B cell (primary cell): ENCODE measurements around the gene WIPF1. TPM values are rescaled to one million over a fixed set of nuclear protein-coding genes. Genes with fewer than 3 reads are reported as not detected.

Experiments used
- ATAC-seq: fragments of 200-7000 bp; cut with Tn5 transposase; one replicate; pipeline ENCODE4 v1.10.0; 2021; ENCODE audit warnings: low read depth, mild to moderate bottlenecking, moderate number of reproducible peaks, moderate library complexity
- CTCF ChIA-PET: fragments of 350-600 bp; sonication (Branson Sonifier 250); formaldehyde crosslinking; loops from one replicate; lab custom pipeline; 2021; ENCODE audit warnings: antibody characterized with exemption, inconsistent platforms; lab: Charles Lee
- POLR2A ChIA-PET: fragments of 350-600 bp; sonication (Branson Sonifier 250); formaldehyde crosslinking; loops from one replicate; lab custom pipeline; 2021; ENCODE audit warnings: antibody characterized with exemption; lab: Charles Lee
- DNase-seq: peaks from one replicate; pipeline ENCODE4 v3.0.0; 2013
- H2AFZ ChIP-seq: 2 replicates; pipeline ENCODE4 v1.6.1; 2012; ENCODE audit warnings: mild to moderate bottlenecking, low read depth, low read length; ENCODE audit not compliant: insufficient read depth, poor library complexity, severe bottlenecking
- H3K27ac ChIP-seq, 2 donors: 1 replicate in 1 of 2; 2 replicates in 1 of 2; pipeline ENCODE4 v1.5.1; 2012 to 2013; ENCODE audit warnings: low read length in 2 of 2, mild to moderate bottlenecking in 2 of 2, moderate library complexity in 1 of 2
- H3K27me3 ChIP-seq, 4 experiments: fragments of 200-600 bp in 1 of 4; sonication (generic) in 1 of 4; replicated peaks in 1 of 4; 1 replicate in 2 of 4; 2 replicates in 2 of 4; pipeline versions ENCODE4 v1.6.1 to v1.7.0; 2013 to 2016; ENCODE audit warnings: low read length in 3 of 4, mild to moderate bottlenecking in 2 of 4, mixed read lengths in 1 of 4, moderate library complexity in 1 of 4; ENCODE audit not compliant: insufficient read depth in 4 of 4, control insufficient read depth in 3 of 4; ENCODE audit errors: control extremely low read depth in 1 of 4
- H3K36me3 ChIP-seq, 2 experiments: replicated peaks in 1 of 2; 1 replicate in 1 of 2; 2 replicates in 1 of 2; pipeline versions ENCODE4 v1.6.1 to v1.7.1; 2013; ENCODE audit warnings: low read length in 1 of 2; ENCODE audit not compliant: insufficient read depth in 2 of 2, control insufficient read depth in 1 of 2; ENCODE audit errors: control extremely low read depth in 1 of 2, extremely low read depth in 1 of 2
- H3K4me1 ChIP-seq, 2 donors: fragments of 200-600 bp in 1 of 2; sonication (generic) in 1 of 2; 1 replicate in 1 of 2; 2 replicates in 1 of 2; pipeline versions ENCODE4 v1.5.1 to v1.6.1; 2013 to 2017; ENCODE audit warnings: low read length in 2 of 2; ENCODE audit not compliant: control insufficient read depth in 2 of 2, insufficient read depth in 2 of 2
- H3K4me2 ChIP-seq: replicated peaks from 2 replicates; pipeline ENCODE3; 2012; ENCODE audit warnings: mild to moderate bottlenecking, low read depth, low read length; ENCODE audit not compliant: poor library complexity, severe bottlenecking
- H3K4me3 ChIP-seq, 5 experiments: fragments of 200-600 bp in 1 of 5; sonication (generic) in 1 of 5; 1 replicate in 3 of 5; 2 replicates in 2 of 5; pipeline versions ENCODE4 v1.5.1 to v1.7.0; 2011 to 2016; ENCODE audit warnings: low read length in 4 of 5, mild to moderate bottlenecking in 4 of 5, low read depth in 2 of 5, control low read depth in 1 of 5, moderate library complexity in 1 of 5; ENCODE audit not compliant: insufficient read depth in 1 of 5; ENCODE audit errors: control extremely low read depth in 1 of 5, extremely low read depth in 1 of 5
- H3K79me2 ChIP-seq: fragments of 200-600 bp; sonication (generic); one replicate; pipeline ENCODE4 v1.6.0; 2016; ENCODE audit warnings: low read length; ENCODE audit not compliant: control insufficient read depth, insufficient read depth
- H3K9ac ChIP-seq: fragments of 200-600 bp; sonication (generic); 2 replicates; pipeline ENCODE4 v1.6.1; 2017; ENCODE audit warnings: mild to moderate bottlenecking, low read length, moderate library complexity
- H3K9me3 ChIP-seq, 3 donors: one replicate each; pipeline versions ENCODE4 v1.6.1 to v1.7.1; 2013; ENCODE audit warnings: low read length in 2 of 3; ENCODE audit not compliant: control insufficient read depth in 2 of 3, insufficient read depth in 1 of 3; ENCODE audit errors: control extremely low read depth in 1 of 3
- H4K20me1 ChIP-seq: 2 replicates; pipeline ENCODE4 v1.6.0; 2012; ENCODE audit warnings: mild to moderate bottlenecking, low read length; ENCODE audit not compliant: insufficient read depth, control insufficient read depth, poor library complexity, severe bottlenecking
- H3K27ac Mint-ChIP-seq: one replicate; pipeline ENCODE4 v1.8.0; 2021; ENCODE audit warnings: mixed read lengths
- H3K27me3 Mint-ChIP-seq: one replicate; pipeline ENCODE4 v1.8.0; 2021; ENCODE audit warnings: mixed read lengths
- H3K4me1 Mint-ChIP-seq: one replicate; pipeline ENCODE4 v1.8.0; 2021; ENCODE audit warnings: mixed read lengths
- H3K4me3 Mint-ChIP-seq: one replicate; pipeline ENCODE4 v1.8.0; 2021; ENCODE audit warnings: mixed read lengths
- H3K9me3 Mint-ChIP-seq: one replicate; pipeline ENCODE4 v1.8.0; 2022; ENCODE audit warnings: mixed read lengths; ENCODE audit not compliant: insufficient read depth
- CTCF ChIP-seq: fragments of 200-600 bp; IDR thresholded peaks from one replicate; pipeline ENCODE4 v1.8.0; 2022; ENCODE audit warnings: antibody characterized with exemption, mild to moderate bottlenecking
- EZH2 ChIP-seq: IDR thresholded peaks from 2 replicates; pipeline ENCODE4 v1.6.1; 2012; ENCODE audit warnings: borderline replicate concordance, low read depth, mild to moderate bottlenecking, moderate library complexity, low read length; ENCODE audit not compliant: insufficient read depth, poor library complexity, severe bottlenecking
- WGBS: methylation state at CpG from one replicate; pipeline ENCODE4 v1.1.5; 2013; ENCODE audit warnings: missing lambda C conversion rate; ENCODE audit not compliant: insufficient coverage; 5-methylcytosine and 5-hydroxymethylcytosine counted together
- intact Hi-C: fragments of 100-400 bp; cut with micrococcal nuclease; formaldehyde crosslinking; loops from one replicate; pipeline ENCODE4 v1.10.0; 2022
- polyA plus RNA-seq: library from polyadenylated mRNA; depleted of rRNA; stranded (reverse); fragments of >200 nt; gene quantifications from 2 replicates; pipeline ENCODE4 v1.2.3, GENCODE V29; 2012
- total RNA-seq, 2 donors: library from RNA; stranded (reverse); fragments of 120-200 nt in 1 of 2; gene quantifications; 1 replicate in 1 of 2; 2 replicates in 1 of 2; pipeline versions ENCODE4 v1.2.3 to v1.2.4, GENCODE V29; 2013 to 2022

WIPF1 gene
- total and polyA plus RNA-seq, 2 donors (not counting 1 experiment from before 2014, with no cell fraction given), result 137 to 390 TPM

GRCh38 chr2:174512345-174512744 lies 85.3 kb downstream of the WIPF1 start:
- intact Hi-C loops, result no loop called here
- ChIA-PET POLR2A (no interaction called here), CTCF (no interaction called here)
- TF ChIP-seq CTCF (no peak), EZH2 (no peak)
- H4K20me1 ChIP-seq, result no peaks in the 10 kb centered on the region
- WGBS, result no CpG with 5 or more reads among the region's 3 CpGs
- no peak overlapping the region for H3K9ac ChIP-seq
- H3K4me3 ChIP-seq, result no peak overlapping the region
- H3K4me3 Mint-ChIP-seq, result no peak overlapping the region
- H3K4me2 ChIP-seq, result no peak overlapping the region
- H3K9me3 Mint-ChIP-seq, result peaks cover 9% of the 10 kb centered on the region
- no peaks in the 10 kb centered on the region for H3K27me3 ChIP-seq
- H3K27me3 Mint-ChIP-seq, result no peaks in the 10 kb centered on the region
- H3K79me2 ChIP-seq, result no peaks in the 10 kb centered on the region
- no peaks in the 10 kb centered on the region for H3K36me3 ChIP-seq
- H3K9me3 ChIP-seq, result peaks cover 1 to 39% (median 19%) of the 10 kb centered on the region in 3 donors
- no peak overlapping the region for H3K27ac Mint-ChIP-seq
- no peak overlapping the region for H2AFZ ChIP-seq
- H3K4me1 Mint-ChIP-seq, result peaks cover 10% of the 10 kb centered on the region
- DNase-seq (no peak), ATAC-seq (no peak)
- H3K27ac ChIP-seq, result no peak overlapping the region
- H3K4me1 ChIP-seq, result peaks cover 11% of the 10 kb centered on the region in 2 donors

GRCh38 chr2:174511580-174512260 lies 85.9 kb downstream of the WIPF1 start:
- Histone ChIP-seq H3K9me3 (peaks cover 1 to 45% (median 19%) of the 10 kb centered on the region in 3 donors), H3K4me3 (no peak overlapping the region), H4K20me1 (no peaks in the 10 kb centered on the region), H3K4me2 (no peak overlapping the region), H3K9ac (no peak overlapping the region), H3K27ac (no peak overlapping the region), H2AFZ (no peak overlapping the region), H3K27me3 (no peaks in the 10 kb centered on the region), H3K36me3 (no peaks in the 10 kb centered on the region), H3K79me2 (no peaks in the 10 kb centered on the region), H3K4me1 (peaks cover 6% of the 10 kb centered on the region in 2 donors)
- no peak for DNase-seq
- POLR2A ChIA-PET, result no interaction called here
- WGBS, result 86% methylated on average over 2 of the region's 5 CpGs
- CTCF ChIA-PET, result no interaction called here
- intact Hi-C loops, result no loop called here
- no peak overlapping the region for H3K4me3 Mint-ChIP-seq
- H3K27me3 Mint-ChIP-seq, result no peaks in the 10 kb centered on the region
- no peak overlapping the region for H3K27ac Mint-ChIP-seq
- TF ChIP-seq CTCF, result no peak
- TF ChIP-seq EZH2, result no peak
- no peak for ATAC-seq
- H3K4me1 Mint-ChIP-seq, result peaks cover 6% of the 10 kb centered on the region
- peaks cover 9% of the 10 kb centered on the region for H3K9me3 Mint-ChIP-seq
